Body of pancreas (tissue), 4 donors: Measurements from ENCODE around the gene ZNF346.

Experiments used
- POLR2A ChIP-seq, 3 donors: fragments of 450-650 bp; IDR thresholded peaks; one replicate each; pipeline ENCODE4 v1.6.1; 2016; ENCODE audit warnings: antibody characterized with exemption in 3 of 3, mild to moderate bottlenecking in 2 of 3
- TF ChIP-seq, protein P1 (sequence below), 7 experiments: fragments of 450-650 bp in 4 of 7; fragments of 200-600 bp in 3 of 7; sonication (generic) in 3 of 7; IDR thresholded peaks; one replicate each; pipeline ENCODE4 v1.5.1; 2016 to 2019; ENCODE audit warnings: antibody characterized with exemption in 7 of 7

- TF ChIP-seq, protein P1, sequence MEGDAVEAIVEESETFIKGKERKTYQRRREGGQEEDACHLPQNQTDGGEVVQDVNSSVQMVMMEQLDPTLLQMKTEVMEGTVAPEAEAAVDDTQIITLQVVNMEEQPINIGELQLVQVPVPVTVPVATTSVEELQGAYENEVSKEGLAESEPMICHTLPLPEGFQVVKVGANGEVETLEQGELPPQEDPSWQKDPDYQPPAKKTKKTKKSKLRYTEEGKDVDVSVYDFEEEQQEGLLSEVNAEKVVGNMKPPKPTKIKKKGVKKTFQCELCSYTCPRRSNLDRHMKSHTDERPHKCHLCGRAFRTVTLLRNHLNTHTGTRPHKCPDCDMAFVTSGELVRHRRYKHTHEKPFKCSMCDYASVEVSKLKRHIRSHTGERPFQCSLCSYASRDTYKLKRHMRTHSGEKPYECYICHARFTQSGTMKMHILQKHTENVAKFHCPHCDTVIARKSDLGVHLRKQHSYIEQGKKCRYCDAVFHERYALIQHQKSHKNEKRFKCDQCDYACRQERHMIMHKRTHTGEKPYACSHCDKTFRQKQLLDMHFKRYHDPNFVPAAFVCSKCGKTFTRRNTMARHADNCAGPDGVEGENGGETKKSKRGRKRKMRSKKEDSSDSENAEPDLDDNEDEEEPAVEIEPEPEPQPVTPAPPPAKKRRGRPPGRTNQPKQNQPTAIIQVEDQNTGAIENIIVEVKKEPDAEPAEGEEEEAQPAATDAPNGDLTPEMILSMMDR (IDR thresholded peaks at IDR 0.05), result no peak
- no peak for TF ChIP-seq POLR2A (IDR thresholded peaks at IDR 0.05)
Measured at GRCh38 chr5:177109810-177110209, 87.3 kb downstream of the ZNF346 start.
